ENCODE data around the gene FOXP1. TPM values are rescaled to one million over a fixed set of nuclear protein-coding genes. Genes with fewer than 3 reads are reported as not detected.

Gene FOXP1
- polyA plus RNA-seq, 4 donors: 31.3 to 39.3 (median 33.6) TPM

DNA sequence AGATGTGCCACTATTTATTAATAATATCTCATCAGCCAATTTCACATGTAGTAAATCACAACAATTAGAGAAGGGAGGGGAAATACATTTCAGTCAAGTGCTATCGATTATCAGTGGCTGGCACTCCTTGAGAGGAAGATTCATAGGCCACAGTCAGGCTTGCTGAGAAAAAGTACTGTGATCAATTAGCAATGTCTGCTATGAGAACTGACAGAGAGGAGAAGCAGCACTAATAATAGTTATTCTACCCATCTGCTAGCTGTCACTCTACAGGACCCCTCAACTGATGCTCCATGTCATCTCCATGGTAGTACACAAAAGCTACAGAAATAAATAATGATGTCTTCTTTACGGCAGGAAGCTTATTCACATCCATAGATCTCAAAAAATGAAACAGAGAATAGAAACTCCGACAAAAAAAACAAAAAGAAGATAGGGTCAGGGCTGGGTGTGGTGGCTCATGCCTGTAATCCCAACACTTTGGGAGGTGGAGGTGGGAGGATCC, 351.3 kb downstream of the FOXP1 start:
- DNase-seq (ENCODE audit: low read depth in 4 of 4, low spot score in 3 of 4): no peak

DNA sequence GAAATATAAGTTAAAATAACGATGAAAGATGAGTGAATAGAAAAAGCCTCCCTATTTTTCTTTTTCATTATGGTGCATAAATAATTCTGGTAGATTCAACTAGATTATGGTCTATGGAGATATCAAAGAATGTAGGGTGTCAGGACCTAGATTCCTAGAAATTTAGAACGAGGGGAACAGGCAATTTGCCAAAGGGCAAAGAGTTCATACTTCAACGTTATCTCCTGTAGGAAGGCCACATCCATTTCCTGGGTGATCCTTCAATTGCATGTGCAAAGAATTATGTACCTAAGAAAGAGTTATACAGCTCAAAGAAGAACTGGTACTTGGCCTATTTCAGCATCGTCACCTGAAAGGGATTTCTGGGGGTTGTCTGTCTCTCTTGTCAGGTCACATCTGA, 351.8 kb downstream of the FOXP1 start:
- DNase-seq (ENCODE audit: low read depth in 4 of 4, low spot score in 3 of 4): no peak

DNA sequence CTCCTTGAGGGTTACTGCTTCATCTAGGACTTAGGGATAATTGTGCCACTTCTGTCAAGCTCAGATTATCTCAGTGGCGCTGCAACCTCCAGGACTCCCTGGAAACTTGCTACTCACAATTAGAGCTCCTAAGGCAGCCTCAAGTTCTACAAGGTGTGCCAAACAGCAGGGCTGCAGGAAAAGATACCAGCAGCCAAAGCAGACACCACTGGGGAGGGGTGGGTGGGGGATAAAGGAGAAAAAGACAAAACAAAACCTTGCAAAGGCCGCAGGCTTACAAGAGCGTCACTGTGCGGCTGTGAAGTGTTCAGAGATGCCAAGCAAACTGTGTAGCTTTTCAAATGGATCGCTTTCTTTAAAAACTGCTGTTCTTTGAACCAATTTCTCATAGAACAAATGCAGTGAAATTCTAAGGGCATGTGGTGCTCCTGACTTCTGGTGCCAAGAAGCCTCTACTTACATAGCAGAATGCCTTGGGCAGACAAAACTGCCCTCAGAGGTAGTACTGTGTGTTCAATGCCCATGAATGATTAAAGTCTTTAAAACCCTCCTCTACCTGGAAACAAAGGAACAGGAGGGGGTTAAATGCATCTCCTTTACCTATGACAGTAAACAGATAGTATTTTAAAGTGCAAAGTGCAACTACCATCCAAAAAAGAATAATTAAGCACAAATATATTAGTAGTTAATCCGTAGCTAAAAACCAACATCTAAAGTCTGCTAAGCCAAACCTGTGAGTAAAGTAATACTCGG, 353.4 kb downstream of the FOXP1 start:
- no peak for DNase-seq (ENCODE audit: low read depth in 4 of 4, low spot score in 3 of 4)

DNA sequence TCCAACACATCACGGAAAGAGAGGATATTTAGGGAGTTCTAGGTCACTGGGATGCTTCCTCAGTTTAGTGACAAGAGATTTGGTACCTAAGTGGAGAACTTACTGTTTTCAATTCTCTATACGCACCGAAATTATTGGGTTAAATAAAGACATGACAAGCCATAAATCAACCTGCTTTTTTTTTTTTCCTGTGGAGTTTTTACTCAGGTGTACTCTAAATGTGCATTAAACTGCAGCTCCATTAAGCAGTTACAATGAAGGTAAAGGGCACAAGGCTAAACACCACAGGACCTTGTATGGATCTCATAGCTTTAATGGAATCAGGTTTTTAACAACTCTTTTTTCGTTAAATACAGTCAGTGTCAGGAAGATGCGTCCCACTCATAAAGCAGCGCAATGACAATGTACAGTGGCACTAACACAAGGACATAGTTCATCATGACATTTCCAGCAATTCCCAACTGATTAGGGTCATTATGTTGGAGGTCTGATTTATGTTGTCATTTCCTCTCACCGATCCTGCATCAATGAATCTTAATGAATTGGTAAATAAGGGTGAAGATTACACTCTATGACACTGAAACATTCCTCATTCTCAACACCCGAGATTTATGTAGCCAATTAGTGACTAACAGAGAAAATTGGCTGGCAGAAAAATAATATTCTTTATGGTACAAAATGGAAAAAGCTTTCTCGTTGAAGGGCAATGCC, 355.2 kb downstream of the FOXP1 start:
- no peak for DNase-seq (ENCODE audit: low read depth in 4 of 4, low spot score in 3 of 4)

DNA sequence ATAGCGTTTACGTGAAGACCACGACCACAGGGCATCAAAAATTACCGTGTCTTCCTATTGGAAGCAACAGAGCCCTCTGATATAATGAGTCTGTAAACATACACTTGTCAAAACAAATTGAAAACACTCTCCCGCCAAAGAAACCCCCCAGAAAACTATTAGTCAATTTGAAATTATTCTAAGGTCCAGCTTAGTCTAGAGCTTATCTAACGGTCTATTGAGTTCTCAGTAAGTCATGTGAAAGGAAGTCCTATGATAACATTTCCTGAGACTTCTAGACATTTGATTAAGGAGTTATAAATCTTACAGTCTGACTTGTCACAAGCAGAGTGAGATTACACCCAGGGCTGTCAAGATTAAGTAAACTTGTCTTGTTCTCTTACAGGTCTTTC, 356.3 kb downstream of the FOXP1 start:
- DNase-seq (ENCODE audit: low read depth in 4 of 4, low spot score in 3 of 4): no peak

DNA sequence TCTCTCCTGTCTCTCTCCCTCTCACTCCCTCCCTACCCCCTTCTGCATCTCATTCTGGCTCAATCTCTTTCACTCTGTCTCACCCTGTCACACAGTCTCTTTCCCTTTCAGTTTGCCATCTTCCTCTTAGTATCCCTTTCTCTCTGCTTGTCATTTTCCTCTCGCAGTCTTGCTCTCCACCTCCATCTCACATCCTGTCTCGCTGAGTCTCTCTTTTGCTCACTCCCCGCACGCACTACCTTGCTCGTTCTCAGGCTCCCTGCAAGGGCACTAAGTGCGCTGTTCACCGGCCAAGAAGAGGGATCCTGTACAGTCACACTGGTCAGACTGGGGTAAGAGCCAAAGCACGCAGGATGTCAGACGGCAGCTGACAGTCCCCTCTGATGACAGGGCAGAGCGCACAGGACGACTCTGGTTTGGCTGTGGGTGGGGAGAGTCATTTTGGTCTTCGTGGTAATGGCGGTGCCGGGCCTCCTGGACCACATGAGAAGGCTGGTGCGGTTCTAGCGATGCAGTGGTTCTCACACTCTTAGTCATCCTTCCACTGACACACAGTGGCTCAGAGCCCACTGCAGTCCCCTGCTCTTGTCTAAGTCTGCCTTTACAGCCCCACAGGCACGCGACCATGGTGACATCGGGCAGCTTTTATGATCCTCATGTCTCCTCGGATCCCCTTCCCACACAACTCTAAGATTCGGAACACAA, 356.8 kb downstream of the FOXP1 start:
- no peak for DNase-seq (ENCODE audit: low read depth in 4 of 4, low spot score in 3 of 4)

DNA sequence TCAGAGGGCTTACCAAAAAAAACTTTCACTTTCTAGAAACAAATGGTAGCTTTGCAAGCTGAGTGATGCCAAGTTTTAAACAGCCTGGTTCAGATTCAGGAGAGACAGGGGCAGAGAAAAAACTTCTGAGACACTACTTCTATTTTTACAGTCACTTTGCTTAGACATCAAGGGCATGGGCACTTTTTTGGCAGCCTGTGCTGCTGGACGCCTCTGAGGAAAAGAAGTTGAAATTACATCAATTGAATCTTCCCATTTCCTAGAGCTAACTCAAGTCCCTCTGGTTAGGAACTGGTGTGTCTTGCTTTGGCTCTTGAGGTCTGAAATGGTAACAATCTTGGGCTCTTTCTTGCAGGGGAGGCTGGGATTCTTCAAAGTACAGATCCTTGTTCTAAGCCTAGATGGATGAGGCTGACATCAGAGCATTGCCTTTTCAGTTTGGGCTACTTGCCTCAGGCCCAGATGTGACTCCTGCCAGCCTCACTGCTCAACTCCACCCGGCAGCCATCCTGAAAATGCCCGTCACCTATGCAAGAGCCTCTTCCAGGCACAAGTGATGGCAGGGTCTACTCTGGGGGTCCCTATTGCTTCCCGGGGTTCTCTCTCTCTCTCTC, 357.5 kb downstream of the FOXP1 start:
- no peak for DNase-seq (ENCODE audit: low read depth in 4 of 4, low spot score in 3 of 4)

DNA sequence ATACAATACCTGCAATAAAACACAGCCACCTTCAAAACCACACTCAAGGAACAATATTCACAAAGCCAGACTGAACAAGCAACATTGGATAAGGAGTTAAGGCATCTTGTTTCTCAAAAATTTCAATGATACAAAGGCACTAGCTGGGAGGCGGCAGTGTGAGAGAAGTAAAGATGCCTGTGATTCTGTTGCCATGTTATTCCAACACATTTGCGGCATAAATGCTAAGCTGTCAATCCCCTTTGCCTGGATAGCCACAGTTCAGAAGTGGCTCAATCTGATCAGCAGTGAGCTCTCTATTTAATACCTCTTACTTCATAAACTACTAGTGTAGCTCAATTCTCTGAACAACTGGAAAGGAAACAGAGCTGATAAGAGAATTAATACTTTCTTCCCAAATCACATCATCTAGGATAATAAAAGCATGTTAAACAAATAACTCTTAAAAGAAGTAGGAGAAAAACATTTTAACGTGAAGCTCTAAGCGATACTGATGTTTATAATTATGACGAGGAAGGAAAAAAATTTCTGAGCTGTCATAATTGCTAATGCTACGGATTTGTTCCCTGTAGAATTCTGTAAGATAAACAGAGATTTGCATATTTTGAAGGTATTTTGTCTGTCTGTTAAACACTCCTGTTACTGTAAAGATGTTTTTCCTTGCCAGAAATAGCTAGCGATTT, 358.4 kb downstream of the FOXP1 start:
- no peak for DNase-seq (ENCODE audit: low read depth in 4 of 4, low spot score in 3 of 4)

DNA sequence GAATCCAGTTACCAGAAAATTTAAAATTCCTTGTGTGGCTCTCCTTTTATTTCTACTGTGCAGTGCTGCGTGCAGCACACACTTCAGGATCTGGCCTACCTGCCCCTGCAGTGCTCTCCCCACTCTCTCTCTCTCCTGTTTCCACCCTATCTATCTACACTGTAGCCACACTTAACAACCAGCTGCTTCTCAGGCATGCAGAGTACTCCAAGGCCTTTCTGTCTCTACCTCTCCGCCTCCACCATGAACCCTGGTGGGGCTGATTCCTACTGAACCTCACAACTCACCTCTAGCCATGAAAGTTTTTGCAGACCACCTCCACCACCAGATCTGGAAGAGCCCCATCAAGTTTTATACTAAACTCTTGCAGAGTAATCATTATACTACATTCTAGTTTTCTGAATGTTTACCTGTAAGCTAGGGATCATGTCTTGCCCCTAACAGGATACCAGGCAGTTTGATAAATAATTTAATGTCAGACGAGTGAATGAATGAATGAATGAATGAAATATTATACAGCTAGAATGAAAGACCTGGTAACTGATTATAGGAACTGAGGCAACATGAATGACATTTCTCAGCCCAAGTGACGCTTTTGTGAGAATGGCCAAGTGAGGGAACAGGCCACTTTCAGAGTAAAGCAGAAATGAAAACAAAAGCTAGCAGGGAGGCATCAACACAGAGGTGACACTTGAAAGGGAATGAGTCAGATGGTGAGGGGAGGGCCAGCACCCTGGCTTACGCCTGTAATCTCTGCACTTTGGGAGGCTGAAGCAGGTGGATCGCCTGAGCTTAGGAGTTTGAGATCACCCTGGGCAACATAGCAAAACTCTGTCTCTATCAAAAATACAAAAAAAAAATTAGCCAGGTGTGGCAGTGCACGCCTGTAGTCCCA, 363.5 kb downstream of the FOXP1 start:
- DNase-seq (ENCODE audit: low read depth in 4 of 4, low spot score in 3 of 4): no peak

DNA sequence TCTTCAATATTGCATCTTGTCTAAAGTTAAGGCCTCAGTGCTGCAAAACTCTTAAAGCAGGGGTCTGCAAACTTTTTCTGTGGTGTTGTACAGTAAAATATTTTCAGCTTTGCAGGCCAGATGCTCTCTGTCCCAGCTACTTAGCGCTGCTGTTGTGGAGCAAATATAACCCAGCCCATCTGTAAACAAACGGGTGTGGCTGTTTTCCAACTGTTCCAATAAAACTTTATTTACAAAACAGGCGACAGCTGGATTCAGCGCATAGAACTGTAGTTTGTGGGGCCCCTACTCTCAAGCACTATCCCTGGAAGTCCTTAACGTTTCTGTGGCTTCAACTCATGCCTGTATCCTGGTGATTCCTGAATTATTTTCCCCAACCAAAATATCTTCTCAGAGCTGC, 365.0 kb downstream of the FOXP1 start:
- no peak for DNase-seq (ENCODE audit: low read depth in 4 of 4, low spot score in 3 of 4)

DNA sequence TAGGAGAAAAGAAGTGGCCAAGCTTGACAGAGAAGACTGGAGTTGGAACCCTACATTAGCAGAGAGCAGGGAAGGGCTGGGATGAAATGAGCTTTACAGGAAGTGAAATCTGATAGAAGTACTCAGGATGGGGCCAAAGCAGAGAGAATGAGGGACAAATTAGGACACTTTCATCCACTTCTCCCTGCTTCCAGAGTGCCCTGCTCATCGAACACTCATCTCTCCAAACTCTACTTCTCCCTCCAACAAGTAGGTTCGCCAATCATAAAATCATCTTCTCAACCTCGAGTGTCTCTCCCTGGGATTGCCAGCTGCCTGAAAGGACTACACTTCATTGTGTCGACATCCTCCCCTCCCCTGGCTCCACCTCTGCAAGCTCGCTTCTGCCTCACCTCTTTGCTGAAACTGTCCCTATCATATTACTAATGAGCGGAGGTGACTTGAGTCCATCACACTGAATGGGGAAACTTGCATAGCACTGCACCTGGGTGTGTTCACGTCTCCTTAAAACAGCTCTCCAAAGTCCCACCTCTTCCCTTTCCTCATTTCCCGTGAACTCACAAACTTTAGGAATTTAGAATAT, 365.8 kb downstream of the FOXP1 start:
- no peak for DNase-seq (ENCODE audit: low read depth in 4 of 4, low spot score in 3 of 4)

DNA sequence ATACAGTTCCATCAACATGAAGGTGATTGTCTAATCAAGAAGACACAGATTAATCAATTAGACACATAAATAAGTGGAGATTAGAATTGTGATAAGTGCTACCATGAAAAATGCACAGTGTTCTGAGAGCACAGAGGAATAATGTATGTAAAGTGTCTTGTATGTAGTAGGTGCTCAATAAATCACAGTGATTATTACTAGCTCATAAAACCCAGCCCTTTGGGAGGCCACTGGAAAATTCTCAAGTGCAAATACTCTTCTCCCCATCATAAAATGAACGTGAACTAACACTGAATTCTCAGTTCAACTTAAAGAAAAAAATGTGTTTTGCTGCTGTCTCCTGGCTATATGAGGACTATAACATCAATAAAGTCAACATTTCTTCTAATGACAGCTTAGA, 368.2 kb downstream of the FOXP1 start:
- no peak for DNase-seq (ENCODE audit: low read depth in 4 of 4, low spot score in 3 of 4)

DNA sequence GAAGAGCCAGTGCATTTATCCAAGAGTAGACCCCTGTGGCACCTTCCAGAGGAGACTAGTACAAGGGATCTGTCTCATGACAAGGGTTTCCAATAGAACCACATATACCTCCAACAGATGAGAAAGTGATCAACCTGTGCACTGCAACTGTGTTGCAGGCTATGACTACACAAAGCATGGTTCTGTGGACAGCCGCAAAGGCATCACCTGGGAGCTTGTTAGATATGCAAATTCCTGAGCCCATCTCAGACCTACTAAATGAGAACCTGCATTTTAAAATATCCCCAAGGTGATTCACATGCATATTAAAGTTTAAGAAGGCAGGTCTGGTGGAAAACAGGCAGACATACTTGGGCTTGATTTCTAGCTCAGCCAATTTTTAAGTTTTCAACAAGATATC, 368.7 kb downstream of the FOXP1 start:
- DNase-seq (ENCODE audit: low read depth in 4 of 4, low spot score in 3 of 4): no peak

DNA sequence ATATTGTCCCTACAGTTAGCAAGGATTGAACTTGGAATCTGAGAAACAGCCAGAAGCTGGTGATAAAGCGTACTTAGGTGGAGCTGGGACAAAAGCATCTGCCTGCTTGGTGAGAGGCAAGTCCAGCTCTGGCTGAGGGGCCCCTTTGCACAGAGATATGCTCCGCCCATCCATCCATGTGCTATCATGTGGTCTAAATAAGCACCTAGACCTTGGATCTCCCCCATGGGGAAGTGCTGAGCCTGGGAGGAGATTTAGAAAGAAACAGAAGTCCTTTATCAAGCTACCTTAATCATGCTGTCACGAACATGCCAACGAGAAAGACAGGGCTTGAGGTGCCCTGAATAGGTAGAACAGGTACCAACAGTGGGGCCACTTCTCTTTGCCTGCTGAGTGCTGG, 369.5 kb downstream of the FOXP1 start:
- no peak for DNase-seq (ENCODE audit: low read depth in 4 of 4, low spot score in 3 of 4)

DNA sequence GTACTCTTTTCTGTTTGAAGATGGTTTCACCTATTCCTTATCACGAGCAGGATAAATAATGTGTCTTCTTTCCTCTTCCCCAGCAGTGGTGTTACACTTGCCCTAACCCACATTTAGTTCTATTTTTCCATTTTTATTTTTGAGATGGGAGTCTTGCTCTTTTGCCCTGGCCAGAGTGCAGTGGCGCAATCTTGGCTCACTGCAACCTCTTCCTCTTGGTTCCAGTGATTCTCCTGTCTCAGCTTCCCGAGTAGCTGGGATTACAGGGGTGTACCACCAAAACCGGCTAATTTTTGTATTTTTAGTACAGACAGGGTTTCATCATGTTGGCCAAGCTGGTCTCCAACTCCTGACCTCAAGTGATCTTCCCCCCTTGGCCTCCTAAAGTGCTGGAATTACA, 372.4 kb downstream of the FOXP1 start:
- DNase-seq (ENCODE audit: low read depth in 4 of 4, low spot score in 3 of 4): no peak

DNA sequence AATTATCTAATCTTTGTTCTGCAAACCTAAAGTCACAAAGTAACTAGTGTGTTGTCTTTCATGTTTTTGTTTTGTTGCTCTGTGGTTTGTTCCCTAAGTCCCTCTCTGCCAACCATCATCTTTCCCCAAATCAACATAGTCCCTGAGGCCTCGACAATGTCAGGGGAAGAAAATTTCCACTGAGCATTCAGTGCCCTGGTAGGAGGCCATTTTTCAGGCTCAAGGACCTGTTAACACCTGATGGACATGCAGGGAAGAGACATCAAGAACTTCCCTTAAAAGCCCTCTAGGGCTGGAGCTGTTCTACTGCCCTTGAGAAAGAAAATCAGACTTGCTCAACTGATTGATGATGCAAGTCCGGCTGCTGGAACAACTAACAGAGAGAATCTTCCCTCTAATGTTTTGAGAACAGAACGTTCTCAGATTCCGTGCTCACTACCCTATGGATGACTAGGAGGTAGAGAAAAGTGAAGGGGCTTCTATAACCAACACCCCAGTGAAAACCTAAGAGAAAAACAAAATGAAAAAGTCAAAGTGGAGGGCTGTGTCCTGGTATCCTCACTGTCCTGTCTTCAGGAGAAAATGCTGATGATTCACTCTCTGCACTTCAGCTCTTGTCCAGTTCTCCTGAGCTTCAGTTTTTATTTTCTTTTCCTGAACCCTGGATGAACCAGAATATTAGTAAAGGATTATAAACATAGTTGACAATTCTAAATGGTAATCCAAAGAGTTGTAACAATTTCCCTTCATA, 373.1 kb downstream of the FOXP1 start:
- DNase-seq (ENCODE audit: low read depth in 4 of 4, low spot score in 3 of 4): no peak

DNA sequence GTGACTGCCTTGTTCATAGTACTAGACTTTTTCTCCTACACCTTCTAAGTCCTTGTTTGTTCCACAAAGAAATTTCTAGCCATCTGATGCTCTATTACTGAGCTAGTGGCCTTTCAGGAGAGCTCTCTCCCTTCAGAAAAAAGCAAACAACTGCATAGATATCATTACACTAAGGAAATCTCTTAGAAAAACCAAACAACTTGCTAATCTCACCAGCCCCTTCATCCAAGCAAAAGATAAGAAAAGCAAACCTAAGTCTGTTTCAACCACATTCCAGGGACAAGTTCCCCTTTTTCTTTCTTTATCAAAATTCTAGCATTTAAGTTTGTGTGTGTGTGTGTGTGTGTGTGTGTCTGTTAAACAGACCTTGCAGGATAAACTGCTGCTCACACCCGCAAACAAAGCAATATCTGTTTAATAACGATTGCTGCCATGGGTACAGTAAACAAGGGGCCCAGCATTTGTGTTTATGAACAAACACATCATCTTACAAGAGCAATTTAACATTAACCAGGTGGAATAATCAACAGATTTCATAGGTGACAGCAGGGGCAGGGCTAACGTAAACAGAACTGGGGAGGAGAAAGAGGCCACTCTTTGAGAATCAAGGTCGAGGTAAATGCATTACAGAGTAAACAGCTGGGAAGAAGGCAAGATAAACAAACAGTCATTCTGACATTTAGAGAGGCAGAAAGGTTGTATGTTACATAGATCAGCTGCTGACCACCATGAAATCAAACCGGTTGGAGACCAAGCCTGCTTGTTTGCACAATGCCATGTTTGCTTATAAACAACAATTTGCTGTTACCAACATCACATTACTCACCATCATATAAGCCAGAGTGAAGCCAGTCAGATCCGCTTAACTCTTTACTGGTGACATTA, 375.1 kb downstream of the FOXP1 start:
- no peak for DNase-seq (ENCODE audit: low read depth in 4 of 4, low spot score in 3 of 4)
